Calu3 (cell line): Measurements from ENCODE around the gene MLLT6. TPM values are rescaled to one million over a fixed set of nuclear protein-coding genes. Genes with fewer than 3 reads are reported as not detected.
A peak's percentile ranks its signal among the peaks of the same experiment; 100 is the strongest.

Experiments used
- BruUV-seq: library from RNA; stranded (reverse); fragments of 400-500 nt; replicated peaks from 2 replicates; lab custom pipeline; 2021; lab: Mats Ljungman, UMichigan
- CTCF ChIA-PET: fragments of 300-600 bp; sonication (Branson Sonifier 250); formaldehyde crosslinking; loops from one replicate; lab custom pipeline; 2022; ENCODE audit warnings: antibody characterized with exemption; lab: Charles Lee
- DNase-seq: peaks from one replicate; pipeline ENCODE4 v3.0.0; 2022
- H3K27ac Mint-ChIP-seq: one replicate; pipeline ENCODE4 v1.8.0; 2022; ENCODE audit warnings: mixed read lengths; ENCODE audit not compliant: unreplicated experiment
- H3K27me3 Mint-ChIP-seq: one replicate; pipeline ENCODE4 v1.8.0; 2022; ENCODE audit warnings: mixed read lengths; ENCODE audit not compliant: unreplicated experiment
- H3K36me3 Mint-ChIP-seq: one replicate; pipeline ENCODE4 v1.8.0; 2022; ENCODE audit warnings: mild to moderate bottlenecking, moderate library complexity, mixed read lengths; ENCODE audit not compliant: insufficient read depth, unreplicated experiment
- H3K4me1 Mint-ChIP-seq: one replicate; pipeline ENCODE4 v1.8.0; 2022; ENCODE audit warnings: mild to moderate bottlenecking, low read depth, mixed read lengths; ENCODE audit not compliant: unreplicated experiment
- H3K4me3 Mint-ChIP-seq: one replicate; pipeline ENCODE4 v1.8.0; 2022; ENCODE audit warnings: mild to moderate bottlenecking, low read depth, moderate library complexity, mixed read lengths; ENCODE audit not compliant: unreplicated experiment
- H3K9me3 Mint-ChIP-seq: one replicate; pipeline ENCODE4 v1.8.0; 2022; ENCODE audit warnings: low read depth, mixed read lengths; ENCODE audit not compliant: unreplicated experiment
- CTCF ChIP-seq: fragments of 200-600 bp; IDR thresholded peaks from one replicate; pipeline ENCODE4 v1.8.0; 2022; ENCODE audit warnings: antibody characterized with exemption; ENCODE audit not compliant: unreplicated experiment
- intact Hi-C: fragments of 100-400 bp; cut with micrococcal nuclease; formaldehyde crosslinking; loops from one replicate; pipeline ENCODE4 v1.10.0; 2022; ENCODE audit not compliant: unreplicated experiment
- microRNA-seq: library from miRNA; unstranded; fragments of <30 nt; microRNA quantifications from one replicate; pipeline ENCODE4 v1.2.0, GENCODE V29; 2022
- total RNA-seq: library from RNA; stranded (reverse); gene quantifications from 2 replicates; pipeline ENCODE4 v1.2.3, GENCODE V29; 2022

Gene MLLT6
- total RNA-seq, 1 experiment from 2014 or later = 463 TPM

GRCh38 chr17:38773258-38773657 is 68.2 kb downstream of the MLLT6 start:
- no peak for DNase-seq
- TF ChIP-seq CTCF = no peak
- CTCF ChIA-PET = interaction anchor here (1.5 kb wide), 1 partner anchor 14 kb away, joined by 3 read pairs; no protein-coding TSS in a partner anchor
- no TSS peak for BruUV-seq
- intact Hi-C loops = no loop called here
- Mint-ChIP-seq H3K9me3 (no peaks in the 10 kb centered on the region), H3K4me3 (no peak overlapping the region), H3K36me3 (peaks cover 82% of the 10 kb centered on the region), H3K4me1 (no peaks in the 10 kb centered on the region), H3K27me3 (no peaks in the 10 kb centered on the region), H3K27ac (no peak overlapping the region)

GRCh38 chr17:38777641-38778250 is 72.7 kb downstream of the MLLT6 start:
- H3K9me3 Mint-ChIP-seq = no peaks in the 10 kb centered on the region
- peaks cover 59% of the 10 kb centered on the region for H3K36me3 Mint-ChIP-seq
- CTCF ChIA-PET = interaction anchor here (0.6 to 0.7 kb wide), 2 partner anchors 43 to 678 kb away, joined by 3 to 4 read pairs; no protein-coding TSS in a partner anchor
- no peak for TF ChIP-seq CTCF
- BruUV-seq = no TSS peak
- no peak for DNase-seq
- no peak overlapping the region for H3K4me3 Mint-ChIP-seq
- no peak overlapping the region for H3K27ac Mint-ChIP-seq
- intact Hi-C loops = no loop called here
- no peaks in the 10 kb centered on the region for H3K27me3 Mint-ChIP-seq
- H3K4me1 Mint-ChIP-seq = no peaks in the 10 kb centered on the region

Small RNA genes lying within 50 kb of the gene (microRNA-seq; reads per million reads assigned to microRNA genes)
- gene MIR4726 (13.0 reads per million, percentile 37 among the genes with 10 or more reads in this experiment), gene MIR4734 (2.8 reads per million)

Other genes starting within 250 kb of the MLLT6 start
- gene SRCIN1, start 99.3 kb upstream of the MLLT6 start, total RNA-seq = 46.6 and 46.7 TPM in 2 replicates
- 15.3 and 20.9 TPM in 2 replicates for gene EPOP, start 30.3 kb upstream of the MLLT6 start, total RNA-seq
- gene CISD3, start 25.1 kb downstream of the MLLT6 start, total RNA-seq = 101 and 109 TPM in 2 replicates
- 196 and 205 TPM in 2 replicates for gene PCGF2, start 43.1 kb downstream of the MLLT6 start, total RNA-seq
- gene PSMB3, start 47.5 kb downstream of the MLLT6 start, total RNA-seq = 893 and 935 TPM in 2 replicates
- gene PIP4K2B, start 94.3 kb downstream of the MLLT6 start, total RNA-seq = 101 and 120 TPM in 2 replicates
- 77.8 and 78.9 TPM in 2 replicates for gene CWC25, start 120.0 kb downstream of the MLLT6 start, total RNA-seq
- 3,443 and 3,829 TPM in 2 replicates for gene RPL23, start 148.4 kb downstream of the MLLT6 start, total RNA-seq
- gene LASP1, start 164.8 kb downstream of the MLLT6 start, total RNA-seq = 479 and 558 TPM in 2 replicates